HG03064 (cell line): ENCODE results near the gene AQP9.

Experiments
- ATAC-seq: cut with Tn5 transposase; IDR thresholded peaks from one replicate; pipeline ENCODE4 v1.9.1; 2021; ENCODE audit warnings: low read depth; ENCODE audit not compliant: unreplicated experiment

AQP9 gene

DNA sequence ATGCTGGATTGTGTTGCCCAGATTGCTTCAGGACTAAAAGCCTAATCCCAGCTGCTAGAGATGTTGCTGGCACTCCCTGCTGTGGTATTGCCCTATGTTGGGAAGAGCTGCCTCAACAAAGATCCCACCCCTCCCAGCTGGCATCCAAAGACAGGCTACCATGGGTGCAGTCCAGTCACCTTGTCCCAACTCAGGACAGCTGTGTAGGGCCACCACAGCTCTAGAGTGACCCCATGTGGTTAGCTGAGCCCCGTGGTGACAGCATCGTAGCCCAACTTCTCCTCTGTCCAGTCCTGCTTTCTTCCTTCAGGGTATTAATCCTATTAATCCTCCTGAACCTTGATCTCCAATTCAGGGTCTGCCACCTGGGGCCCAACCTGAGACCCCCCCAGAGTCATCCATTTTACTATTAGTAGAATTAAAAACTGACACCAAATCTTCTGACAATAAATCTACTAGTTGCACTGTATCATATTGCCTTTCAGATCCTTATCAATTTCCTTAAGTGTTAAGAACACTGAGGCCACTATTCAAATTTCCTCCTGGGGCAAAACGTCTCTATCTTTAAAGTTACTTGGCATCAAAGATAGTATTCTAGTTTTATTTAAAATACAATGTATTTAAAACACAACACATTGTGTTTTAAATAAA is 83.5 kb downstream of the AQP9 start:
- ATAC-seq = no peak

DNA sequence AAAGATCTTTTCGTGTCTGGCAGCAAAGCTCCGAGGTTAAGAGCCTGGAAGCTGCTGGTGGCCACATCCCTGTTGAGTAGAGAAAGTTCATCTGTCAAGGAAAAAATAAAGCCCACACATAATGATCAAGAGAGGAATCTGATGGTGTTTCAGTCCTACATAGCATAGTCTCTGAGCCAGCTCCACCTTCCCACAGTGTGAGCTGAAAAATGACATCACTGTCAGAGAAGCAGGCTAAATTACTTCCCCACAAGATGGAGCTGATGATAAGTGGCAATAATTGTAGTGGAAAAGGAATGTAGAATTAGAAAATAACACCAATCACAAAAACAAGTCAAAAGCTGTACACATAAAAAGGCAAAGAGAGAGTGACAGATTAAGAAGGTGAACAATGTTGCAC is 84.5 kb downstream of the AQP9 start:
- ATAC-seq = no peak

GRCh38 chr15:58223432-58223831 is 85.3 kb downstream of the AQP9 start:
- no peak for ATAC-seq

- no peak for ATAC-seq
These were observed 85.9 kb downstream of the AQP9 start for GRCh38 chr15:58224068-58224467.

DNA sequence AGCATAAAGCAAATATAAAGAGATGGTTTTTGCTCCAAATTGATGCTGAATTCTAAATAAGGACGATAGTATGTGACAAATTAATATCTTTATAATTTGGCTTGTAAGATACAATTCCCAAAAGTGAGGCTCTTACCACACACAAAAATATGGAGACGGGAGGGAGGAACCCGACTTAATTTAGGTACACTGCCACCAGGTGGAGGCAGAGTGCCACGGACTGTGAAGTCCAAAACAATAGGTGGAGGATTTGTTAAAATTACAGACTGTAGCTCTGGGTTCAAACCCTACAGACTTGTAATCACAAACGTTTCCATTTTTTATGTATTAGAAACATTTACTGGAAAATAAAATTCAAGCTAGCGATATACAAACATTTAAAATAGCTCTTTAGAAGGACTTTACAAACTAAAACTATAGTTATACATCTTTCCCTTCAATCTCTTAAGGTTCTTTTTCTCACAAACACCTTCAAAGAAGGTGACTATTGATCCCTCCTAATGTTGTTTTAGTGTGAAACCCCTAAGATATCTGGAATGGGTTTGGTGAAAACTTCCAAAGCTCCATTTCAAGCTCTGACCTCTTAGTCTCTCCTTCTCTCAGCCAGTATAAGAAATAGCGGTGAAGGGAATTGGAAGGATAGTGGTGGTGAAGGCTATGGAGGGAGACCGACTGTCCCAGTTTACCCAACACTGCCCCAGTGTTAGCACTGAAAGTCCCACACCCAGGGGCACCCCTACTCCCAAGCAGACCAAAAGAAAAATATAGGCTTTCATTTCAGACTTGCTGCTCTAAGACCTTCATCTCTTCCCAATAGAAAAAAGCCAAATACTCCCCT is 89.7 kb downstream of the AQP9 start:
- ATAC-seq = no peak

- no peak for ATAC-seq
These were observed 90.5 kb downstream of the AQP9 start for GRCh38 chr15:58228718-58229117.

DNA sequence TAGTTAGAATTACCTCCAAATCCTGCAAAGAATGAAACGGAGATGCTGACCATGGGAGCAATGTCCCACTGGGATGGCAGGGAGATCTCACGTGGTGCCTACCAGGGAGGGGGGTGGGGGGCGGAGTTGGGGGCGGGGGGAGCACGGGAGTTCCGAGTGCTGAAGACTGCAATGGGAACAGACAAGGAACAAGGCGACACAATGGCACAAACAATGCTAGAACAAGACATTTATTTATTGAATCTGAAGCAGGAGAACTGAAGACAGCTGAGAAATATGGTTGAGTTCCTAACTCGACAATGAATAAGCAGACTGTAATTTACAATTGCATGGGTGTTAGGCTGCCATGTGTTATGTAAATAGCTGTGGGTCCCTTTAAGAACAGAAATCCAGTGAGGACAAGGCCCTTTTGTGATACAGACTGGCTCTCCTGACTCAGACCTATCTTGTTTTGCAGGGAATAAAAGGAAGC is 91.2 kb downstream of the AQP9 start:
- ATAC-seq = no peak

DNA sequence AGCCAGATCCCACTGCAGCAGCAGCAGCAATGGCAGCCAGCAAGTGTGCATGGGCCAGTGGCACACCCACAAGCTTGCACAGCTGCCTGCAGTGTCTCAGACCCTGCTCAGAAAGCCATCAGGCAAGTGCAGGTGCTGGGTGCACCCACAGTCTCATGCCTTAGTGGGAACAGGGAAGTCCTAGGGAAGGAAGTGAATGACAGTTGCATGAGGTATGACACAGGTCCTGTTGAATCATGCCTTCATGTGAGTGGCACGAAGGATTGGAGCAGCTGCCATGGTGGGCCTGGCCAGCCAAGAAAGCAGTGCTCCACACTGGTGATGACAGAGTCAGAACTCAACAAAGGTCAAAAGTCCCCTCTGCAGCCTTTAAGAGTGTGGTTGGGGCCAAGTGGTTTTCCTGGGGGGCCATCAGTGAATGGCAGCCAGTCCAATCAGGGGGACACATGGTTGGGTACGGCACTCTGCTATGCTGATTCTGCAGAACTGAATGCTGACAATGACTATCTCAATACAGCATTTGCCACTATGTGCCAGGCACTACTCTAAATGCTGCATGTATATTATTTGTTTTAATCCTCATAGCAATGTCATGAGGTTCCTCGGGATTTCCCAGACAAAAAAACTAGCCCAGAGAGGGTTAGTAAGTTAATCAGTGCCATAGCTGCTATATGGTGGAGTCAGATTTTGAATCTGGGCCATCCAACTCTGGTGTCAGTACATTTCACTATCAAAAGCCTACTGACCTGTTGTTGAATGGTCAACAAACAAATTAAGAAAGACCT is 94.3 kb downstream of the AQP9 start:
- ATAC-seq = no peak

- ATAC-seq = no peak
These were observed 95.2 kb downstream of the AQP9 start for GRCh38 chr15:58233341-58233740.
